ENCODE results near the gene C6orf47.

The C6orf47 gene

GRCh38 chr6:31692886-31693285, 32.3 kb upstream of the C6orf47 start:
- H3K4me3 ChIP-seq (ENCODE audit: low read length), result no peak overlapping the region
- no peak overlapping the region for H3K4me2 ChIP-seq (ENCODE audit: low read length)
- peaks cover 2% of the 10 kb centered on the region for H3K36me3 ChIP-seq (replicated peaks; ENCODE audit: low read depth, low read length)
- H3K27ac ChIP-seq (ENCODE audit: low read length), result no peak overlapping the region
- no peak overlapping the region for H3K9ac ChIP-seq (ENCODE audit: low read length)
- no peak overlapping the region for H2AFZ ChIP-seq (ENCODE audit: low read depth, low read length)
- H3K9me3 ChIP-seq (ENCODE audit: insufficient read depth, low read length), result no peaks in the 10 kb centered on the region
- H3K4me1 ChIP-seq (ENCODE audit: low read length), result peaks cover 5% of the 10 kb centered on the region; the same call in 1 of the 2 replicates
- H3K79me2 ChIP-seq (ENCODE audit: low read length), result no peaks in the 10 kb centered on the region
- no peak for TF ChIP-seq EZH2phosphoT487 (IDR thresholded peaks at IDR 0.05; ENCODE audit: low read depth)
- TF ChIP-seq CTCF (IDR thresholded peaks at IDR 0.05; ENCODE audit: low read depth, low read length), result no peak
- no peaks in the 10 kb centered on the region for H3K27me3 ChIP-seq (ENCODE audit: low read depth, low read length)
- H4K20me1 ChIP-seq (ENCODE audit: insufficient read depth, low read length), result no peaks in the 10 kb centered on the region

- TF ChIP-seq EZH2phosphoT487 (IDR thresholded peaks at IDR 0.05; ENCODE audit: low read depth), result no peak
- no peak for TF ChIP-seq CTCF (IDR thresholded peaks at IDR 0.05; ENCODE audit: low read depth, low read length)
- no peaks in the 10 kb centered on the region for H3K27me3 ChIP-seq (ENCODE audit: low read depth, low read length)
- H3K27ac ChIP-seq (ENCODE audit: low read length), result no peak overlapping the region
- H3K4me2 ChIP-seq (ENCODE audit: low read length), result no peak overlapping the region
- H3K36me3 ChIP-seq (replicated peaks; ENCODE audit: low read depth, low read length), result peaks cover 2% of the 10 kb centered on the region
- H4K20me1 ChIP-seq (ENCODE audit: insufficient read depth, low read length), result no peaks in the 10 kb centered on the region
- peaks cover 5% of the 10 kb centered on the region; the same call in 1 of the 2 replicates for H3K4me1 ChIP-seq (ENCODE audit: low read length)
- no peaks in the 10 kb centered on the region for H3K79me2 ChIP-seq (ENCODE audit: low read length)
- no peaks in the 10 kb centered on the region for H3K9me3 ChIP-seq (ENCODE audit: insufficient read depth, low read length)
- H3K9ac ChIP-seq (ENCODE audit: low read length), result no peak overlapping the region
- no peak overlapping the region for H3K4me3 ChIP-seq (ENCODE audit: low read length)
- H2AFZ ChIP-seq (ENCODE audit: low read depth, low read length), result no peak overlapping the region
Measured at GRCh38 chr6:31692353-31692752, 31.8 kb upstream of the C6orf47 start.

GRCh38 chr6:31691564-31692108, 31.1 kb upstream of the C6orf47 start:
- peaks cover 2% of the 10 kb centered on the region for H3K36me3 ChIP-seq (replicated peaks; ENCODE audit: low read depth, low read length)
- H3K4me1 ChIP-seq (ENCODE audit: low read length), result peaks cover 5% of the 10 kb centered on the region; the same call in 1 of the 2 replicates
- H3K27me3 ChIP-seq (ENCODE audit: low read depth, low read length), result no peaks in the 10 kb centered on the region
- TF ChIP-seq CTCF (IDR thresholded peaks at IDR 0.05; ENCODE audit: low read depth, low read length), result no peak
- H3K4me2 ChIP-seq (ENCODE audit: low read length), result no peak overlapping the region
- H4K20me1 ChIP-seq (ENCODE audit: insufficient read depth, low read length), result no peaks in the 10 kb centered on the region
- H2AFZ ChIP-seq (ENCODE audit: low read depth, low read length), result no peak overlapping the region
- no peak overlapping the region for H3K9ac ChIP-seq (ENCODE audit: low read length)
- H3K9me3 ChIP-seq (ENCODE audit: insufficient read depth, low read length), result no peaks in the 10 kb centered on the region
- no peak overlapping the region for H3K4me3 ChIP-seq (ENCODE audit: low read length)
- no peaks in the 10 kb centered on the region for H3K79me2 ChIP-seq (ENCODE audit: low read length)
- H3K27ac ChIP-seq (ENCODE audit: low read length), result no peak overlapping the region

GRCh38 chr6:31691078-31691463, 30.5 kb upstream of the C6orf47 start:
- Histone ChIP-seq H3K9me3 (ENCODE audit: insufficient read depth, low read length) (no peaks in the 10 kb centered on the region), H2AFZ (ENCODE audit: low read depth, low read length) (no peak overlapping the region), H3K27me3 (ENCODE audit: low read depth, low read length) (no peaks in the 10 kb centered on the region), H3K4me3 (ENCODE audit: low read length) (no peak overlapping the region), H3K79me2 (ENCODE audit: low read length) (no peaks in the 10 kb centered on the region), H3K27ac (ENCODE audit: low read length) (no peak overlapping the region), H3K4me2 (ENCODE audit: low read length) (no peak overlapping the region), H3K9ac (ENCODE audit: low read length) (no peak overlapping the region), H3K4me1 (ENCODE audit: low read length) (peaks cover 5% of the 10 kb centered on the region; the same call in 1 of the 2 replicates), H4K20me1 (ENCODE audit: insufficient read depth, low read length) (no peaks in the 10 kb centered on the region), H3K36me3 (replicated peaks; ENCODE audit: low read depth, low read length) (peaks cover 2% of the 10 kb centered on the region)
- TF ChIP-seq CTCF (IDR thresholded peaks at IDR 0.05; ENCODE audit: low read depth, low read length) (no peak), EZH2phosphoT487 (IDR thresholded peaks at IDR 0.05; ENCODE audit: low read depth) (no peak)
